ENCODE data around the gene IRF4.

DNA sequence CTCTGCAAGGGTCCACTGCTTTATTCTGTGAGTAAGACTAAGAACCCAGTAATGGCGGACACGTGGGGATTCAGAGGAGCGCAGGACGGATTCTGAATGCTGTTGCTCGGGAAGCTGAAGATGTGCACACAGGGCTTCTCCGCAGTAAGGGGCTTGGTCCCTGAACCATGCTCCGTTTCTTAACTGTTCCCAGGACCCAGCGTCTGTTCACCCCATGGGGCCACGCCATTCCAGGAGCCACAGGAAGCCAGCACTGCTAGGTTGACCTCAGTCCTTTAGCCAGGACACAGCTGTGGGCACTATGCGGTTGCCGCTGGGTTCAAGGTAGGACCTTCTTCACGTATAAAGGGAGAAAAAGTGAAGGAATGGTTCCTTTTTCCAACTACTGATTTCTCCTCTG lies 59.8 kb downstream of the IRF4 start:
- TF ChIP-seq, protein P1, sequence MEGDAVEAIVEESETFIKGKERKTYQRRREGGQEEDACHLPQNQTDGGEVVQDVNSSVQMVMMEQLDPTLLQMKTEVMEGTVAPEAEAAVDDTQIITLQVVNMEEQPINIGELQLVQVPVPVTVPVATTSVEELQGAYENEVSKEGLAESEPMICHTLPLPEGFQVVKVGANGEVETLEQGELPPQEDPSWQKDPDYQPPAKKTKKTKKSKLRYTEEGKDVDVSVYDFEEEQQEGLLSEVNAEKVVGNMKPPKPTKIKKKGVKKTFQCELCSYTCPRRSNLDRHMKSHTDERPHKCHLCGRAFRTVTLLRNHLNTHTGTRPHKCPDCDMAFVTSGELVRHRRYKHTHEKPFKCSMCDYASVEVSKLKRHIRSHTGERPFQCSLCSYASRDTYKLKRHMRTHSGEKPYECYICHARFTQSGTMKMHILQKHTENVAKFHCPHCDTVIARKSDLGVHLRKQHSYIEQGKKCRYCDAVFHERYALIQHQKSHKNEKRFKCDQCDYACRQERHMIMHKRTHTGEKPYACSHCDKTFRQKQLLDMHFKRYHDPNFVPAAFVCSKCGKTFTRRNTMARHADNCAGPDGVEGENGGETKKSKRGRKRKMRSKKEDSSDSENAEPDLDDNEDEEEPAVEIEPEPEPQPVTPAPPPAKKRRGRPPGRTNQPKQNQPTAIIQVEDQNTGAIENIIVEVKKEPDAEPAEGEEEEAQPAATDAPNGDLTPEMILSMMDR (IDR thresholded peaks at IDR 0.05), result no peak
- TF ChIP-seq POLR2A (IDR thresholded peaks at IDR 0.05), result no peak

All from breast epithelium (tissue), 3 donors.